Measurements from ENCODE around the gene TST.

DNA sequence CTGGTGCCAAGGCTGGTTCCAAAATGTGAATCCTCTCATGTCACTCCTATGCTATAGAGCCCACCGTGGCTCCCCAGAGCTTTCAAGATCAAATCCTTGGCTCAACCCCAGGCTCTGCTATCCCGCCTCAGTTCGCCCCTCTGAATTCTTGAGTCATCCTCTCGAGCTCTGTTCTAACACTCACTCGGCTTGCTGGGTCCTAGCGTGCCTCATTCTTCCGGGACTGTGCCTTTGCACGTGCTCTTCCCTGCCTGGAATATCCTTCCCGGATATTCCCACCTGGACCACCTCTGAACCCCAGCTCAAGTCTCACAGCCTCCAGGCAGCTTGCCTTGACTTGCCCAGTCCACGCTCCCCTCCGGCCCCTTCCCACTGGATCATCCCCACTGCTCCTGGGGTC is 45.3 kb upstream of the TST start:
- no peak for TF ChIP-seq POLR2AphosphoS5 (IDR thresholded peaks at IDR 0.05)
- no peak for TF ChIP-seq EZH2 (IDR thresholded peaks at IDR 0.05; ENCODE audit: borderline replicate concordance, insufficient read depth, low read length, poor library complexity, severe bottlenecking)
- TF ChIP-seq, protein P1, sequence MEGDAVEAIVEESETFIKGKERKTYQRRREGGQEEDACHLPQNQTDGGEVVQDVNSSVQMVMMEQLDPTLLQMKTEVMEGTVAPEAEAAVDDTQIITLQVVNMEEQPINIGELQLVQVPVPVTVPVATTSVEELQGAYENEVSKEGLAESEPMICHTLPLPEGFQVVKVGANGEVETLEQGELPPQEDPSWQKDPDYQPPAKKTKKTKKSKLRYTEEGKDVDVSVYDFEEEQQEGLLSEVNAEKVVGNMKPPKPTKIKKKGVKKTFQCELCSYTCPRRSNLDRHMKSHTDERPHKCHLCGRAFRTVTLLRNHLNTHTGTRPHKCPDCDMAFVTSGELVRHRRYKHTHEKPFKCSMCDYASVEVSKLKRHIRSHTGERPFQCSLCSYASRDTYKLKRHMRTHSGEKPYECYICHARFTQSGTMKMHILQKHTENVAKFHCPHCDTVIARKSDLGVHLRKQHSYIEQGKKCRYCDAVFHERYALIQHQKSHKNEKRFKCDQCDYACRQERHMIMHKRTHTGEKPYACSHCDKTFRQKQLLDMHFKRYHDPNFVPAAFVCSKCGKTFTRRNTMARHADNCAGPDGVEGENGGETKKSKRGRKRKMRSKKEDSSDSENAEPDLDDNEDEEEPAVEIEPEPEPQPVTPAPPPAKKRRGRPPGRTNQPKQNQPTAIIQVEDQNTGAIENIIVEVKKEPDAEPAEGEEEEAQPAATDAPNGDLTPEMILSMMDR (IDR thresholded peaks at IDR 0.05; ENCODE audit: poor library complexity, severe bottlenecking), result no peak
